Measurements from ENCODE around the gene SRGAP2B.
"Not testable (repeated sequence)": the region's sequence is repeated elsewhere in the genome, so short reads cannot be mapped to it uniquely, and the experiment has no call there.

SRGAP2B gene

DNA sequence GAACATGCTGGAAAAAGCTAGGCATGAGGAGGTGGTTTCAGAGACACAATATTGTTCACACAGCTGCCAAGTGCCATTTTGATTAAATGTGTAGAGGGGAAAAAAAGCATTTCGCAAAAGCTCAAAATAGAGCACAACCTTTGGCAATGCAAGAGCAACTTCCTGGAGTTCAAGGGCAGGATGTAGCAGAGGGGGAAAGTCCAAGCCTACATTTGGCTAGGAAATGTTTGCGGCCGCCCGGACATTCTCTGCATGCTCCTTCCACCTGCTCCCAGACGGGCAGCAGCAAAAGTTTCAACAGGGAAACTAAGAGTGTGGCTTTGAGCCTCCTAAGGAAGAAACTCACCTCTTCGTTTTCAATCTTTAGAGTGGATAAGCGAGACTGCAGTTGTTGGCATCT is 202.1 kb downstream of the SRGAP2B start:
- FAIRE-seq: not testable (repeated sequence)

DNA sequence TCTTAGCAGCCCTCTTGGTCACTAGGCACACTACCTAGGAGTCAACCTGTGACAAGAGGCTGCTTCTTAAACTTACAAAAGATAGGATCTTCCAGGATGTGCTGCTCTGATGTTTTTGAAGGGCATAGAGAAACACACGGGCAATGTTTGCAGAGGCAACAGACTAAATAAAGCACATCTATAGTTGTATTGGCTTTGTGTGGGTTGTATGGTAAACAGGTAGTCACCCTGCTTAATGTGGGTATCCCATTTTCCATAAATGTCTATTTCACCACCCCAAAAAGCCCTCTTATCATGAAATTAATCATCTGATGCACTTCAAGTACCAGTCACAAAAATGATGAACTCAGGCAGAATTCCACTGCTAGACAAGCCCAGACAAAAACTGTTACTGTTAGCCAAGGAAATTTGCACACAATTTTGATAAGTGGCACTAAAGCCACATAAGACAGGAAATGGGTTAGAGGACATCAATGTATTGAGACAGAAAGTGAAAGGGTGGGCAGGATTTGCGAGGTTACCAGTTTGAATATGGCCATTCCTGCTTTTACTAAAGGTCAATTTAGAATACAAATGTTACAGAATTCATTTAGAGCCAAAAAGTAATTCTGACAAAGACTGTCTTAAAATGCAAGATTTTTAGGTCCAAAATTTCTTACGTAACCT is 205.5 kb downstream of the SRGAP2B start:
- FAIRE-seq: not testable (repeated sequence)

DNA sequence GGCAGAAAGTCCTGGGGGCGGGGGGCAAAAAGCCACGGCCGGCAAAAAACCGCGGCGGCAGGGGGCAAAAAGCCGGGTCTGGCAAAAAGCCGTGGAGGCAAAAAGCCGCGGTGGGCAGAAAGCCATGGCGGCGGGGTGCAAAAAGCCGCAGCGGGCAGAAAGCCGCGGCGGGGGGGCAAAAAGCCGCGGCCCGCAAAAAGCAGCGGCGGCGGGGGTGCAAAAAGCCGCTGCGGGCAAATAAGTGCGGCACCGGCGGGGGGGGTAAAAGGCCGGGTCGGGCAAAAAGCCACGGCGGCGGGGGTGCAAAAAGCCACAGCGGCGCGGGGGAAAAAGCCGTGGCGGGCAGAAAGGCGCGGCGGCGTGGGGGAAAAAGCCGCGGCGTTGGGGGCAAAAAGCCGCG is 212.1 kb downstream of the SRGAP2B start:
- FAIRE-seq: not testable (repeated sequence)

DNA sequence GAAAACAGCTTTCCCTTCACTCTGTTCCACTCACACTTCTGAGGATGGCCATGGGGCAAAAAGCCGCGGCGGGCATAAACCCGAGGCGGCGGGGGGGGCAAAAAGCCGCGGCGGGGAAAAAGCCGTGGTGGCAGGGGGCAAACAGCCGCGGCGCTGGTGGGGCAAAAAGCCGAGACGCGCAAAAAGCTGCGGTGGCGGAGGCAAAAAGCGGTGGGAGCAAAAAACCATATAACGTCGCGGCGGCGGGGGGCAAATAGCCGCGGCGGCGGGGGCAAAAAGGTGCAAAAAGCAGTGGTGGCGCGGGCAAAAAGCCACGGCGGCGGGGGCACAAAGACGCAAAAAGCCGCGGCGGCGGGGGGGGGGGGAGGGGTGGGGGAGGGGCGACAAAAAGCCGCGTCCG is 212.8 kb downstream of the SRGAP2B start:
- FAIRE-seq: not testable (repeated sequence)

DNA sequence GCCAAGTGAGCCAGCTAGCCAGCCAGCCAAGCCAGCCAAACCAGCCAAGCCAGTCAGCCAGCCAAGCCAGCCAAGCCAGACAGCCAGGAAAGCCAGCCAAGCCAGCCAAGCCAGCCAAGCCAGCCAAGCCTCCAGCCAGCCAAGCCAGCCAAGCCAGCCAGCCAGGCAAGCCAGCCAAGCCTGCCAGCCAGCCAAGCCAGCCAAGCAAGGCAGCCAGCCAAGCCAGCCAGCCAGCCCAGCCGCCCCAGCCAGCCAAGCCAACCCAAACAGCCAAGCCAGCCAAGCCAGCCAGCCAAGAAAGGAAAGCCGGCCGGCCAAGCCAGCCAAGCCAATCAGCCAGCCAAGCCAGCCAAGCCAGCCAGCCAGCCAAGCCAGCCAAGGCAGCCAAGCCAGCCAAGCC is 236.5 kb downstream of the SRGAP2B start:
- not testable (repeated sequence) for FAIRE-seq
